ENCODE results near the gene BCAS3.

BCAS3 gene

DNA sequence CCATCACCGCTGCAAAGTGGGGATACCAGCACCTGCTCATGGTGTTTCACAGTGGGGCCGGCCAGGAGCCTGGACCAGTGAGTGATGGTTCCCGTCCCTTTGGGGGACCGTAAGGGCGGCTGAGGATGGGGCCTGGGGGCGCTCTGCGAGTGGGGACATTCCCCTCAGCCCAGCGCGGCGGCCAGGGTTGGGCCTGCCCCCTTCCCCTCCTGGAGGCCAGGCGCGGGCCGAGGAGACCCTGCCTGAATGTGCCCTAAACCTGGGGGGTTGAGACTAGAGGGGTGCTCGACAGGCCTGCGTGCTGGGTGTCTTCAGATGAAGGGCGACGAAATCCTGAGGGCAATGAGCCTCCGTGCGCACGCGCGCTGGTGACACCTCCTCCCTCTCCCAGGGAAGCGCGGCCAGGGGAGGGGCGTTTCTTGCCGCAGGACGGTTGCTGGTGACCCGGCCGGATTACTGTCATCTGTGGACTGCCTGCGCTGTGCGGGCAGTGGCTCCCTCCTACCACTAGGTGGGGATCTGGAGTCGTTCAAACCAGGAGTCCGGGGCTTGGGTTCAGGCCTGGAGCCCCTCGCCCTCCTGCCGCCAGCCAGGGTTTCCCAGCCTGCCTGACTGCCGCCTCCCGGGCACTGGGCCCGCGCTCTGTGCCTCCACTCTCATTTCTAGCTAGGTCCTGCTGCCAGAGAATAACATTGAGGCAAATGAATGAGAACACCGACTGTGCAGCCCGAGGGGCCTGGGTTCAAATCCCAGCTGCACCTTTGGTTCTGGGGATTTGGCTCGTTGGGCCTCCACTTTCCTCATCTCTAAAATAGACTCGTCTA is 739.1 kb downstream of the BCAS3 start:
- H3K27ac ChIP-seq = peak overlapping the region; percentile 85 to 99
- TF ChIP-seq CTCF (IDR thresholded peaks at IDR 0.05) = peak; percentile 90
- peak overlapping the region; percentile 67 for H3K4me3 ChIP-seq
- DNase-seq (ENCODE audit: low spot score) = peak; percentile 92

GRCh38 chr17:61418449-61418848 is 740.8 kb downstream of the BCAS3 start:
- DNase-seq (ENCODE audit: low spot score) = no peak
- no peak for TF ChIP-seq CTCF (IDR thresholded peaks at IDR 0.05)
- Histone ChIP-seq H3K27ac (no peak overlapping the region), H3K4me3 (no peak overlapping the region)

DNA sequence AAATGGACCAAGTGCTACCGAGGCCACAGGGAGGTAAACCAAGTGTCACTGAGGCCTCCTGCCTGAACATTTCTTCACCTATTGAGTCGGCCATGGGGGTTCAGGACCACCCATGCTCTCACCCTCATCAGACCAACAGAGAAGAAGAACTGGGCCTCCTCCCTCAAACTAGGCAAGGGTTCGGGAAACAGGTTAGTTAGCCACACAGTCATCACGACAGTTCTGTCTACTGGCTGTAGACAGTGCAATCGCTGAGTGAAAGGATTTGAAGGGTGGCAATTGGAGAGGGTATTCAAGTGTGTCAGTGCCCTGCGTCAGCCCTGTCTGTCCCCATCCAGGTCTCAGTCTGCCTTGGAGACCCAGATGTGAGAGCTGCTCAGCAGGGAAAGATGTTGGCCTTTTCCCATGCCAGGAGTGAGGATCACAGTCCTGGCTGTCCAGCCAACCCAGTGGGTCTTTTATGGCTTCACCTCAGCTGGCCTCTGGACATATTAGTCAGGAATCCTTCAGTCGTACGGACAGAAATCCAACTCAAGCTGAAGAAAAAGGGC is 741.9 kb downstream of the BCAS3 start:
- no peak for TF ChIP-seq CTCF (IDR thresholded peaks at IDR 0.05)
- Histone ChIP-seq H3K4me3 (no peak overlapping the region), H3K27ac (no peak overlapping the region)
- no peak for DNase-seq (ENCODE audit: low spot score)

DNA sequence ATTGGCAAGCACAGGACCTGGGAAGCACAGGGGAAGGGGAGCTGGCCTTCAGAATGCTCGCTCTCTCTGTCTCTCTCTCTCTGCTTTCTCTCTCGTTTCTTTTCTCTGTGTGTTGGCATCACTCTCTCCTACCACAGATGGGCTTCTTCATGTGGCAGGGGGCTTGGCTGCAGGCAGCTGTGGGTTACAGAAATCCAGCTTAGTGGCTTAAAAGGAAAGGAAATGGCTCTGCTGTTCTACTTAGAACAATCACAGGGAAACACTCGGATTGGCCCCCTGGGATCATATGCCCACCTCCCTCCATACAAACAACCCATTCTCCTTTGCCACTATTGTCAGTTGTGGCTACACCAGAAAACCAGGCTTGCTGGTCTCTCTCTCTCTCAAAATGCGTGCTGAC is 742.4 kb downstream of the BCAS3 start:
- no peak for TF ChIP-seq CTCF (IDR thresholded peaks at IDR 0.05)
- DNase-seq (ENCODE audit: low spot score) = no peak
- no peak overlapping the region for H3K27ac ChIP-seq

GRCh38 chr17:61420745-61421398 is 743.2 kb downstream of the BCAS3 start:
- no peak for TF ChIP-seq CTCF (IDR thresholded peaks at IDR 0.05)

More for the DNA sequence above, 742.4 kb downstream of the BCAS3 start:
- H3K4me3 ChIP-seq = no peak overlapping the region

GRCh38 chr17:61421460-61421859 is 743.8 kb downstream of the BCAS3 start:
- TF ChIP-seq CTCF (IDR thresholded peaks at IDR 0.05) = no peak
- Histone ChIP-seq H3K27ac (no peak overlapping the region), H3K4me3 (no peak overlapping the region)
- DNase-seq (ENCODE audit: low spot score) = no peak

More at GRCh38 chr17:61420745-61421398, 743.2 kb downstream of the BCAS3 start:
- DNase-seq (ENCODE audit: low spot score) = no peak
- Histone ChIP-seq H3K4me3 (no peak overlapping the region), H3K27ac (no peak overlapping the region)
